Lung microvascular endothelial cell (primary cell): Measurements from ENCODE around the gene RIOX2. TPM values are rescaled to one million over a fixed set of nuclear protein-coding genes. Genes with fewer than 3 reads are reported as not detected.
A peak's percentile ranks its signal among the peaks of the same experiment; 100 is the strongest.
"Not testable (repeated sequence)": the region's sequence is repeated elsewhere in the genome, so short reads cannot be mapped to it uniquely, and the experiment has no call there.

Source experiments
- DNase-seq, 2 donors: peaks; one replicate each; pipeline versions ENCODE4 v3.0.0 to v3.0.0-alpha.2; 2010; ENCODE audit warnings: low read depth in 2 of 2
- total RNA-seq: library from RNA; depleted of rRNA; stranded (reverse); fragments of >200 nt; gene quantifications from 2 replicates; pipeline ENCODE4 v1.2.1, GENCODE V29; 2014

Gene RIOX2
- total RNA-seq, 1 donor from 2014 or later = 27.0 TPM

- peak; percentile 19 to 36 for DNase-seq
Observed at GRCh38 chr3:97914388-97914787, 57.8 kb downstream of the RIOX2 start.

- DNase-seq = no peak
Observed at GRCh38 chr3:97911459-97911858, 60.8 kb downstream of the RIOX2 start.

- DNase-seq = no peak
Observed at GRCh38 chr3:97910931-97911351, 61.3 kb downstream of the RIOX2 start.

- DNase-seq = not testable (repeated sequence)
Observed at GRCh38 chr3:97910236-97910831, 61.9 kb downstream of the RIOX2 start.

- not testable (repeated sequence) for DNase-seq
Observed at GRCh38 chr3:97909830-97910229, 62.4 kb downstream of the RIOX2 start.

- DNase-seq = peak in 1 of 2 donors; percentile 37
Observed at GRCh38 chr3:97901313-97902248, 70.7 kb downstream of the RIOX2 start.

- DNase-seq = no peak
Observed at GRCh38 chr3:97899331-97899730, 72.9 kb downstream of the RIOX2 start.

GRCh38 chr3:97896547-97896946 lies 75.7 kb downstream of the RIOX2 start:
- no peak for DNase-seq

GRCh38 chr3:97896129-97896528 lies 76.1 kb downstream of the RIOX2 start:
- DNase-seq = no peak

- DNase-seq = no peak
Observed at GRCh38 chr3:97895216-97895615, 77.0 kb downstream of the RIOX2 start.

- no peak for DNase-seq
Observed at GRCh38 chr3:97892852-97893251, 79.4 kb downstream of the RIOX2 start.

Other genes starting within 250 kb of the RIOX2 start
- gene ARL6, start 207.7 kb downstream of the RIOX2 start, total RNA-seq = 3.1 and 4.6 TPM in 2 replicates
- gene CRYBG3, start 150.4 kb downstream of the RIOX2 start, total RNA-seq = 10.9 and 14.5 TPM in 2 replicates
- not detected in 2 replicates for gene GABRR3, start 62.9 kb upstream of the RIOX2 start, total RNA-seq
- not detected in 2 replicates for gene OR5AC2, start 114.7 kb upstream of the RIOX2 start, total RNA-seq
- gene OR5H1, start 158.3 kb upstream of the RIOX2 start, total RNA-seq = not detected in 2 replicates
- gene OR5H14, start 175.0 kb upstream of the RIOX2 start, total RNA-seq = not detected in 2 replicates
- gene OR5H15, start 194.3 kb upstream of the RIOX2 start, total RNA-seq = not detected in 2 replicates